ENCODE results near the gene UMODL1.
A peak's percentile ranks its signal among the peaks of the same experiment; 100 is the strongest.

UMODL1 gene

GRCh38 chr21:42071146-42071737 is at the start of gene UMODL1:
UMODL1 (plus strand) TSS chr21:42071317; CDS start chr21:42071317, 0 bp downstream.
- TF ChIP-seq CTCF (IDR thresholded peaks at IDR 0.05; ENCODE audit: unreplicated experiment in 3 of 3) = no peak
- no peaks in the 10 kb centered on the region for H3K9me3 Mint-ChIP-seq

GRCh38 chr21:42021371-42022090 is 49.6 kb upstream of the UMODL1 start:
- Mint-ChIP-seq H3K4me1 (peaks cover 11% of the 10 kb centered on the region), H3K27ac (no peak overlapping the region), H3K27me3 (ENCODE audit: low read depth) (peaks cover 49% of the 10 kb centered on the region), H3K4me3 (no peak overlapping the region), H3K9me3 (no peaks in the 10 kb centered on the region), H3K36me3 (ENCODE audit: low read depth) (no peaks in the 10 kb centered on the region)
- no peak for TF ChIP-seq CTCF (IDR thresholded peaks at IDR 0.05; ENCODE audit: unreplicated experiment in 3 of 3)

More at GRCh38 chr21:42071146-42071737, at the start of gene UMODL1:
- Mint-ChIP-seq H3K27ac (no peak within 1 kb of the TSS), H3K27me3 (ENCODE audit: low read depth) (peaks cover 41% of the 10 kb centered on the region), H3K36me3 (ENCODE audit: low read depth) (no peaks in the 10 kb centered on the region), H3K4me3 (no peak within 1 kb of the TSS), H3K4me1 (no peaks in the 10 kb centered on the region)

GRCh38 chr21:42022091-42022430 is 49.1 kb upstream of the UMODL1 start:
- TF ChIP-seq CTCF (IDR thresholded peaks at IDR 0.05; ENCODE audit: unreplicated experiment in 3 of 3) = no peak
- Mint-ChIP-seq H3K27ac (no peak overlapping the region), H3K9me3 (no peaks in the 10 kb centered on the region), H3K27me3 (ENCODE audit: low read depth) (peaks cover 49% of the 10 kb centered on the region), H3K36me3 (ENCODE audit: low read depth) (no peaks in the 10 kb centered on the region), H3K4me3 (no peak overlapping the region), H3K4me1 (peaks cover 12% of the 10 kb centered on the region)

GRCh38 chr21:42022906-42023305 is 48.2 kb upstream of the UMODL1 start:
- no peak overlapping the region for H3K4me3 Mint-ChIP-seq
- no peaks in the 10 kb centered on the region for H3K9me3 Mint-ChIP-seq
- peaks cover 14% of the 10 kb centered on the region for H3K4me1 Mint-ChIP-seq
- TF ChIP-seq CTCF (IDR thresholded peaks at IDR 0.05; ENCODE audit: unreplicated experiment in 3 of 3) = no peak
- H3K36me3 Mint-ChIP-seq (ENCODE audit: low read depth) = no peaks in the 10 kb centered on the region
- no peak overlapping the region for H3K27ac Mint-ChIP-seq
- H3K27me3 Mint-ChIP-seq (ENCODE audit: low read depth) = peaks cover 57% of the 10 kb centered on the region

GRCh38 chr21:42025376-42026081 is 45.6 kb upstream of the UMODL1 start:
- Mint-ChIP-seq H3K9me3 (no peaks in the 10 kb centered on the region), H3K36me3 (ENCODE audit: low read depth) (no peaks in the 10 kb centered on the region), H3K4me3 (no peak overlapping the region), H3K27me3 (ENCODE audit: low read depth) (peaks cover 52% of the 10 kb centered on the region), H3K27ac (peak overlapping the region in 2 of 3 experiments; percentile 15 to 63), H3K4me1 (peaks cover 17% of the 10 kb centered on the region)
- TF ChIP-seq CTCF (IDR thresholded peaks at IDR 0.05; ENCODE audit: unreplicated experiment in 3 of 3) = no peak
